PC-9 (cell line): Measurements from ENCODE around the gene TOMM22. TPM values are rescaled to one million over a fixed set of nuclear protein-coding genes. Genes with fewer than 3 reads are reported as not detected.
A peak's percentile ranks its signal among the peaks of the same experiment; 100 is the strongest.

Experiments used
- BruUV-seq: library from RNA; stranded (reverse); fragments of 400-500 nt; replicated peaks from 2 replicates; lab custom pipeline; 2021; lab: Mats Ljungman, UMichigan
- CTCF ChIA-PET: fragments of 300-600 bp; sonication (Branson Sonifier 250); formaldehyde crosslinking; loops from one replicate; lab custom pipeline; 2022; ENCODE audit warnings: antibody characterized with exemption; lab: Charles Lee
- POLR2A ChIA-PET: fragments of 300-600 bp; sonication (Branson Sonifier 250); formaldehyde crosslinking; loops from one replicate; lab custom pipeline; 2022; ENCODE audit warnings: antibody characterized with exemption; ENCODE audit not compliant: unreplicated experiment; lab: Charles Lee
- DNase-seq, 2 experiments: peaks; one replicate each; pipeline versions ENCODE4 v3.0.0 to v3.0.0-alpha.2; 2015 to 2022; ENCODE audit warnings: mixed read lengths in 1 of 2
- H2AFZ ChIP-seq: fragments of 200-600 bp; sonication (generic); 2 replicates; pipeline ENCODE4 v1.8.1; 2017; ENCODE audit warnings: antibody characterized with exemption
- H3F3A ChIP-seq: fragments of 200-600 bp; sonication (generic); 2 replicates; pipeline ENCODE4 v1.8.1; 2017; ENCODE audit warnings: antibody characterized with exemption, mild to moderate bottlenecking, low read depth; ENCODE audit not compliant: insufficient read depth
- H3K27ac ChIP-seq: fragments of 200-600 bp; sonication (generic); 2 replicates; pipeline ENCODE4 v1.6.1; 2016; ENCODE audit warnings: mixed run types
- H3K27me3 ChIP-seq: fragments of 200-600 bp; sonication (generic); 2 replicates; pipeline ENCODE4 v1.6.1; 2016; ENCODE audit warnings: low read depth, mixed run types; ENCODE audit not compliant: insufficient read depth
- H3K36me3 ChIP-seq: fragments of 200-600 bp; sonication (generic); 2 replicates; pipeline ENCODE4 v1.6.1; 2016; ENCODE audit warnings: low read depth, mixed run types
- H3K4me1 ChIP-seq: fragments of 200-600 bp; sonication (generic); replicated peaks from 2 replicates; pipeline ENCODE4 v1.6.1; 2016; ENCODE audit warnings: mixed run types; ENCODE audit not compliant: insufficient read depth
- H3K4me2 ChIP-seq: fragments of 200-600 bp; sonication (generic); 2 replicates; pipeline ENCODE4 v1.6.1; 2017; ENCODE audit warnings: mixed run types
- H3K4me3 ChIP-seq: fragments of 200-600 bp; sonication (generic); 2 replicates; pipeline ENCODE4 v1.6.1; 2016; ENCODE audit warnings: mixed run types
- H3K79me2 ChIP-seq: fragments of 200-600 bp; sonication (generic); 2 replicates; pipeline ENCODE4 v1.6.1; 2017; ENCODE audit warnings: low read depth, mixed run types
- H3K9me2 ChIP-seq: fragments of 200-600 bp; sonication (generic); 2 replicates; pipeline ENCODE4 v1.8.1; 2017; ENCODE audit warnings: mild to moderate bottlenecking; ENCODE audit not compliant: insufficient read depth
- H3K9me3 ChIP-seq: fragments of 200-600 bp; sonication (generic); 2 replicates; pipeline ENCODE4 v1.8.1; 2016; ENCODE audit warnings: low read depth; ENCODE audit not compliant: insufficient read depth
- H4K20me1 ChIP-seq: fragments of 200-600 bp; sonication (generic); 2 replicates; pipeline ENCODE4 v1.8.1; 2017; ENCODE audit not compliant: insufficient read depth
- CTCF ChIP-seq: fragments of 200-600 bp; sonication (generic); conservative IDR thresholded peaks from 2 replicates; pipeline ENCODE4 v1.6.1; 2017; ENCODE audit warnings: mixed run types, antibody characterized with exemption, mild to moderate bottlenecking, moderate library complexity
- EZH2 ChIP-seq: fragments of 200-600 bp; sonication (generic); IDR thresholded peaks from 2 replicates; pipeline ENCODE4 v1.8.0; 2017; ENCODE audit warnings: antibody characterized with exemption, low read depth
- intact Hi-C: fragments of 100-400 bp; cut with micrococcal nuclease; formaldehyde crosslinking; loops from one replicate; pipeline ENCODE4 v1.10.0; 2022; ENCODE audit not compliant: unreplicated experiment
- total RNA-seq: library from RNA; stranded (reverse); gene quantifications from 2 replicates; pipeline ENCODE4 v1.2.3, GENCODE V29; 2021

Gene TOMM22
- total RNA-seq, 1 experiment from 2014 or later = 120 TPM

- no peaks in the 10 kb centered on the region for H3K4me1 ChIP-seq
- no peaks in the 10 kb centered on the region for H3K27me3 ChIP-seq
- H3K9me2 ChIP-seq = no peaks in the 10 kb centered on the region
- intact Hi-C loops = loop anchor here (2.0 kb wide), 1 partner anchor 42 kb away; no protein-coding TSS in a partner anchor
- peak; percentile 79 for TF ChIP-seq CTCF
- TF ChIP-seq EZH2 = no peak
- no peak overlapping the region for H3K27ac ChIP-seq
- H3F3A ChIP-seq = peaks cover 16% of the 10 kb centered on the region
- no peak overlapping the region for H3K4me3 ChIP-seq
- no peak overlapping the region for H3K4me2 ChIP-seq
- BruUV-seq = no TSS peak
- no peak for DNase-seq
- peaks cover 29% of the 10 kb centered on the region for H4K20me1 ChIP-seq
- H3K36me3 ChIP-seq = peaks cover 81% of the 10 kb centered on the region
- H2AFZ ChIP-seq = no peak overlapping the region
- CTCF ChIA-PET = interaction anchor here (0.6 to 1.3 kb wide), 8 partner anchors 9 to 145 kb away, joined by 3 to 8 read pairs (median 4); no protein-coding TSS in a partner anchor
- H3K79me2 ChIP-seq = peaks cover 21% of the 10 kb centered on the region; the same call in 1 of the 2 replicates
- POLR2A ChIA-PET = interaction anchor here (0.7 kb wide), 1 partner anchor 28 kb away, joined by 3 read pairs; no protein-coding TSS in a partner anchor
- no peaks in the 10 kb centered on the region for H3K9me3 ChIP-seq
Measured at GRCh38 chr22:38724926-38725571, 43.3 kb downstream of the TOMM22 start.

GRCh38 chr22:38725900-38726655, 44.3 kb downstream of the TOMM22 start:
- peaks cover 19% of the 10 kb centered on the region for H3F3A ChIP-seq
- H3K4me2 ChIP-seq = no peak overlapping the region
- H3K4me3 ChIP-seq = no peak overlapping the region
- no peak overlapping the region for H3K27ac ChIP-seq
- POLR2A ChIA-PET = no interaction called here
- TF ChIP-seq EZH2 (no peak), CTCF (no peak)
- intact Hi-C loops = loop anchor here (2.0 kb wide), 1 partner anchor 41 kb away; no protein-coding TSS in a partner anchor
- CTCF ChIA-PET = no interaction called here
- no TSS peak for BruUV-seq
- no peaks in the 10 kb centered on the region for H3K9me2 ChIP-seq
- peaks cover 19% of the 10 kb centered on the region for H4K20me1 ChIP-seq
- no peaks in the 10 kb centered on the region for H3K4me1 ChIP-seq
- H3K27me3 ChIP-seq = no peaks in the 10 kb centered on the region
- peaks cover 76% of the 10 kb centered on the region for H3K36me3 ChIP-seq
- H3K79me2 ChIP-seq = peaks cover 10% of the 10 kb centered on the region; the same call in 1 of the 2 replicates
- DNase-seq = no peak
- H3K9me3 ChIP-seq = no peaks in the 10 kb centered on the region
- H2AFZ ChIP-seq = no peak overlapping the region

- Histone ChIP-seq H3K27ac (no peak overlapping the region), H3K4me2 (no peak overlapping the region), H3K79me2 (0 out of 2 replicates have a peak, but pooled peaks cover 5% of the 10 kb centered on the region), H3K4me3 (no peak overlapping the region), H3K27me3 (no peaks in the 10 kb centered on the region), H3K4me1 (no peaks in the 10 kb centered on the region), H3K9me2 (no peaks in the 10 kb centered on the region), H2AFZ (no peak overlapping the region), H3K36me3 (peaks cover 69% of the 10 kb centered on the region), H4K20me1 (peaks cover 15% of the 10 kb centered on the region), H3F3A (peaks cover 28% of the 10 kb centered on the region), H3K9me3 (no peaks in the 10 kb centered on the region)
- ChIA-PET CTCF (no interaction called here), POLR2A (no interaction called here)
- intact Hi-C loops = no loop called here
- DNase-seq = no peak
- no peak for TF ChIP-seq EZH2
- TF ChIP-seq CTCF = no peak
- no TSS peak for BruUV-seq
Measured at GRCh38 chr22:38727123-38727522, 45.4 kb downstream of the TOMM22 start.
